K562 (cell line): ENCODE data around the gene FRMD4A.

Source experiments
- BRF1 ChIP-seq: IDR thresholded peaks from 3 replicates; pipeline ENCODE4 v1.6.1; 2011; ENCODE audit warnings: borderline replicate concordance, mild to moderate bottlenecking; ENCODE audit not compliant: insufficient read length; ENCODE audit errors: extremely low read depth
- EP300 ChIP-seq: IDR thresholded peaks from 2 replicates; pipeline ENCODE4 v1.6.1; 2012; ENCODE audit warnings: low read length, improper control_type of control experiment
- ESRRA ChIP-seq: fragments of 450-650 bp; IDR thresholded peaks from 2 replicates; pipeline ENCODE4 v1.6.1; 2014; ENCODE audit warnings: low read depth, mild to moderate bottlenecking, moderate library complexity, borderline replicate concordance
- FOXP1 ChIP-seq: sonication (generic); formaldehyde crosslinking; IDR thresholded peaks from 2 replicates; pipeline ENCODE4 v1.8.0; 2022; ENCODE audit warnings: mild to moderate bottlenecking, missing genetic modification reagents
- HSF4 ChIP-seq: fragments of 250-450 bp; sonication (Bioruptor Pico); IDR thresholded peaks from 2 replicates; pipeline ENCODE4 v2.1.2; 2022; ENCODE audit warnings: mild to moderate bottlenecking, moderate library complexity, borderline replicate concordance
- LCOR ChIP-seq: sonication (generic); formaldehyde crosslinking; IDR thresholded peaks from 2 replicates; pipeline ENCODE4 v1.8.0; 2022; ENCODE audit warnings: mild to moderate bottlenecking, missing genetic modification reagents
- NFIX ChIP-seq: fragments of 250-450 bp; sonication (Bioruptor Pico); IDR thresholded peaks from 2 replicates; pipeline ENCODE4 v1.4.0; 2020; ENCODE audit warnings: low read depth, mild to moderate bottlenecking, moderate library complexity
- POLR2A ChIP-seq: fragments of 450-650 bp; conservative IDR thresholded peaks from 2 replicates; pipeline ENCODE4 v1.6.1; 2016
- RNF2 ChIP-seq: sonication (generic); IDR thresholded peaks from 2 replicates; pipeline ENCODE4 v1.6.1; 2016
- SETDB1 ChIP-seq: IDR thresholded peaks from one replicate; pipeline ENCODE4 v1.6.1; 2012; ENCODE audit warnings: low read length, control low read depth, inconsistent platforms
- U2AF2 ChIP-seq: fragments of 200-400 bp; formaldehyde crosslinking; optimal IDR thresholded peaks from 2 replicates; pipeline ENCODE3; 2017; ENCODE audit warnings: low read depth, mild to moderate bottlenecking, low read length
- ZNF197 ChIP-seq: fragments of 200-800 bp; sonication (Bioruptor generic); IDR thresholded peaks from 2 replicates; pipeline ENCODE4 v1.6.1; 2016; ENCODE audit warnings: low read depth, missing genetic modification characterization, missing compliant biosample characterization
- TF ChIP-seq, protein P1 (sequence below), 3 experiments: IDR thresholded peaks in 2 of 3; conservative IDR thresholded peaks in 1 of 3; 2 replicates each; pipeline ENCODE4 v1.5.1; 2011 to 2012; ENCODE audit warnings: low read length in 3 of 3, mild to moderate bottlenecking in 3 of 3, control low read depth in 2 of 3, improper control_type of control experiment in 1 of 3, inconsistent platforms in 1 of 3, low read depth in 1 of 3, mixed read lengths in 1 of 3, moderate library complexity in 1 of 3; ENCODE audit not compliant: insufficient read depth in 2 of 3

GRCh38 chr10:14240253-14241189, 90.2 kb downstream of the FRMD4A start:
- TF ChIP-seq POLR2A = no peak
- no peak for TF ChIP-seq FOXP1 (CRISPR knock-in tag)
- no peak for TF ChIP-seq LCOR (CRISPR knock-in tag)
- no peak for TF ChIP-seq NFIX
- TF ChIP-seq HSF4 (CRISPR knock-in tag) = no peak
- TF ChIP-seq ZNF197 (CRISPR knock-in tag) = no peak
- no peak for TF ChIP-seq RNF2
- no peak for TF ChIP-seq EP300
- no peak for TF ChIP-seq SETDB1
- TF ChIP-seq U2AF2 = no peak
- TF ChIP-seq BRF1 = no peak
- no peak for TF ChIP-seq ESRRA
- TF ChIP-seq, protein P1, sequence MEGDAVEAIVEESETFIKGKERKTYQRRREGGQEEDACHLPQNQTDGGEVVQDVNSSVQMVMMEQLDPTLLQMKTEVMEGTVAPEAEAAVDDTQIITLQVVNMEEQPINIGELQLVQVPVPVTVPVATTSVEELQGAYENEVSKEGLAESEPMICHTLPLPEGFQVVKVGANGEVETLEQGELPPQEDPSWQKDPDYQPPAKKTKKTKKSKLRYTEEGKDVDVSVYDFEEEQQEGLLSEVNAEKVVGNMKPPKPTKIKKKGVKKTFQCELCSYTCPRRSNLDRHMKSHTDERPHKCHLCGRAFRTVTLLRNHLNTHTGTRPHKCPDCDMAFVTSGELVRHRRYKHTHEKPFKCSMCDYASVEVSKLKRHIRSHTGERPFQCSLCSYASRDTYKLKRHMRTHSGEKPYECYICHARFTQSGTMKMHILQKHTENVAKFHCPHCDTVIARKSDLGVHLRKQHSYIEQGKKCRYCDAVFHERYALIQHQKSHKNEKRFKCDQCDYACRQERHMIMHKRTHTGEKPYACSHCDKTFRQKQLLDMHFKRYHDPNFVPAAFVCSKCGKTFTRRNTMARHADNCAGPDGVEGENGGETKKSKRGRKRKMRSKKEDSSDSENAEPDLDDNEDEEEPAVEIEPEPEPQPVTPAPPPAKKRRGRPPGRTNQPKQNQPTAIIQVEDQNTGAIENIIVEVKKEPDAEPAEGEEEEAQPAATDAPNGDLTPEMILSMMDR (IDR thresholded peaks at IDR 0.05 in 2 of 3, conservative IDR thresholded peaks at IDR 0.05 in 1 of 3; ENCODE audit: insufficient read depth in 2 of 3, low read depth in 1 of 3, low read length in 3 of 3) = peak in 1 of 3 experiments; percentile 27; a peak in 2 of 6 replicates
